GM12865 (cell line): ENCODE results near the gene GNAL.
"Not testable (repeated sequence)": the region's sequence is repeated elsewhere in the genome, so short reads cannot be mapped to it uniquely, and the experiment has no call there.

Experiments
- DNase-seq: peaks from one replicate; pipeline ENCODE4 v3.0.0; 2010; ENCODE audit warnings: low read depth
- H3K4me3 ChIP-seq: 2 replicates; pipeline ENCODE4 v1.5.1; 2011; ENCODE audit warnings: mild to moderate bottlenecking, low read depth, low read length, control low read depth
- TF ChIP-seq, protein P1 (sequence below): IDR thresholded peaks from 2 replicates; pipeline ENCODE4 v1.5.1; 2011; ENCODE audit warnings: low read length, control low read depth, low read depth, inconsistent platforms; ENCODE audit not compliant: insufficient read depth; ENCODE audit errors: missing control alignments

GNAL gene

GRCh38 chr18:11886577-11887110 lies 197.6 kb downstream of the GNAL start:
- DNase-seq: no peak
- H3K4me3 ChIP-seq: no peak overlapping the region
- TF ChIP-seq, protein P1, sequence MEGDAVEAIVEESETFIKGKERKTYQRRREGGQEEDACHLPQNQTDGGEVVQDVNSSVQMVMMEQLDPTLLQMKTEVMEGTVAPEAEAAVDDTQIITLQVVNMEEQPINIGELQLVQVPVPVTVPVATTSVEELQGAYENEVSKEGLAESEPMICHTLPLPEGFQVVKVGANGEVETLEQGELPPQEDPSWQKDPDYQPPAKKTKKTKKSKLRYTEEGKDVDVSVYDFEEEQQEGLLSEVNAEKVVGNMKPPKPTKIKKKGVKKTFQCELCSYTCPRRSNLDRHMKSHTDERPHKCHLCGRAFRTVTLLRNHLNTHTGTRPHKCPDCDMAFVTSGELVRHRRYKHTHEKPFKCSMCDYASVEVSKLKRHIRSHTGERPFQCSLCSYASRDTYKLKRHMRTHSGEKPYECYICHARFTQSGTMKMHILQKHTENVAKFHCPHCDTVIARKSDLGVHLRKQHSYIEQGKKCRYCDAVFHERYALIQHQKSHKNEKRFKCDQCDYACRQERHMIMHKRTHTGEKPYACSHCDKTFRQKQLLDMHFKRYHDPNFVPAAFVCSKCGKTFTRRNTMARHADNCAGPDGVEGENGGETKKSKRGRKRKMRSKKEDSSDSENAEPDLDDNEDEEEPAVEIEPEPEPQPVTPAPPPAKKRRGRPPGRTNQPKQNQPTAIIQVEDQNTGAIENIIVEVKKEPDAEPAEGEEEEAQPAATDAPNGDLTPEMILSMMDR: no peak

GRCh38 chr18:11887328-11888128 lies 198.5 kb downstream of the GNAL start:
- TF ChIP-seq, protein P1: no peak
- H3K4me3 ChIP-seq: no peak overlapping the region
- no peak for DNase-seq

DNA sequence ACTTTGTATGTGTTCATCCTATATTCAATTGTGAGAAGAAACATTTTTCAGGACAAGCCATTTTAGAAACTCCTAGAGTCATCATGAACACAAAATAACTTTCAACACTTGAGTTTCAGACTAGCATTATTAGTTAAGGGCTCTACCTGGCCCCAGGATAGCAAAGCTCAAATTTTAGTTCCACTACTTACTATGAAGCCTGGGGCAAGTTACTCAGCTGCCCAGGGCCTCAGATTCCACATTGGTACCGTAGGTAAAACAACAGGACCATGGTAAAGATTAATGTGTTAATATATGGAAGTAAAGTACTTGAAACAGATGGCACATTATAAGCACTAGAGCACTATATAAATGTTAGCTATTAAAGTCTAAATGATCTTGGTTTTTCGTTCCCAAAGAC lies 199.7 kb downstream of the GNAL start:
- no peak overlapping the region for H3K4me3 ChIP-seq
- TF ChIP-seq, protein P1: no peak
- no peak for DNase-seq

- DNase-seq: no peak
- no peak overlapping the region for H3K4me3 ChIP-seq
- TF ChIP-seq, protein P1: no peak
These were observed 200.2 kb downstream of the GNAL start for GRCh38 chr18:11889284-11889683.

DNA sequence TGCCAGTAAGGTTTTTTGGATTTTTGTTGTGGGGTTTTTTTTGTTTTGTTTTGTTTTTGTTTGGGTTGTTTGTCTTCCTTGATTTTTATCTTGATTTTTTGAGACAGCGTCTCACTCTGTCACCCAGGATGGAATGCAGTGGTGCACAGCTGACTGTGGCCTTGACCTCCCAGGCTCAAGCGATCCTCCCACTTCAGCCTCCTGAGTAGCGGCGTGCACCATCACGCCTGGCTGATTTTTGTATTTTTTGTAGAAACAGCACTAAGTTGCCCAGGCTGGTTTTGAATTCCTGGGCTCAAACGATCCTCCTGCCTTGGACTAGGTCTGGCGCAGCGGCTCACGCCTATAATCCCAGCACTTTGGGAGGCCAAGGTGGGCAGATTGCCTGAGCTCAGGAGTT lies 202.7 kb downstream of the GNAL start:
- TF ChIP-seq, protein P1: no peak
- DNase-seq: no peak

DNA sequence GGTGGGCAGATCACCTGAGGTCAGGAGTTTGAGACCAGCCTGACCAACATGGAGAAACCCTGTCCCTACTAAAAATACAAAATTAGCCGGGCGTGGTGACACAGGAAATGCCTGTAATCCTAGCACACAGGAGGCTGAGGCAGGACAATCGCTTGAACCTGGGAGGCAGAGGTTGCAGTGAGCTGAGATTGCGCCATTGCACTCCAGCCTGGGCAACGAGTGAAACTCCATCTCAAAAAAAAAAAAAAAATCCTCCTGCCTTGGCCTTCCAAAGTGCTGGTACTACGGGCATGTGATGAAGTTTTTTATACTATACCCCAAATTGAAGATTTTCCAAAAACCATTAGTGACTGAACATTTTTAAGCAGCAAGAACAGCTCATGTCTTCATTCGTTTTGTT lies 203.4 kb downstream of the GNAL start:
- DNase-seq, H3K4me3 ChIP-seq: not testable (repeated sequence)

More for the DNA sequence above, 202.7 kb downstream of the GNAL start:
- H3K4me3 ChIP-seq: no peak overlapping the region

GRCh38 chr18:11897781-11898180 lies 208.7 kb downstream of the GNAL start:
- H3K4me3 ChIP-seq: no peak overlapping the region
- TF ChIP-seq, protein P1: no peak

More at GRCh38 chr18:11897781-11898180, 208.7 kb downstream of the GNAL start:
- no peak for DNase-seq
